SK-N-SH (cell line): ENCODE results near the gene TFF1. TPM values are rescaled to one million over a fixed set of nuclear protein-coding genes. Genes with fewer than 3 reads are reported as not detected.

Source experiments
- CTCF ChIA-PET: fragments of 300-600, 350-600 bp; formaldehyde crosslinking; extraction: SDS; loops from one replicate; lab custom pipeline; 2021; lab: Yijun Ruan, JAX
- POLR2A ChIA-PET: fragments of 350-600 bp; sonication (Branson Sonifier 250); formaldehyde crosslinking; extraction: SDS; loops from one replicate; lab custom pipeline; 2020; ENCODE audit warnings: antibody characterized with exemption, inconsistent platforms; lab: Yijun Ruan, JAX
- DNase-seq: peaks from one replicate; pipeline ENCODE4 v3.0.0; 2012
- H2AFZ ChIP-seq: fragments of 200-600 bp; sonication (generic); 2 replicates; pipeline ENCODE4 v1.8.1; 2016; ENCODE audit warnings: antibody characterized with exemption, mild to moderate bottlenecking, low read depth
- H3F3A ChIP-seq: fragments of 200-600 bp; sonication (generic); replicated peaks from 2 replicates; pipeline ENCODE3; 2016; ENCODE audit warnings: antibody characterized with exemption, mild to moderate bottlenecking; ENCODE audit not compliant: insufficient read depth
- H3K27ac ChIP-seq, 2 experiments: fragments of 200-500 bp in 1 of 2; fragments of 200-600 bp in 1 of 2; sonication (Bioruptor generic) in 1 of 2; sonication (generic), shearing (Covaris generic) in 1 of 2; 2 replicates each; pipeline versions ENCODE4 v1.5.1 to v1.6.1; 2014 to 2016; ENCODE audit warnings: low read depth in 2 of 2, inconsistent platforms in 1 of 2, low read length in 1 of 2, mild to moderate bottlenecking in 1 of 2, mixed read lengths in 1 of 2
- H3K27me3 ChIP-seq: fragments of 200-600 bp; sonication (generic), shearing (Covaris generic); 2 replicates; pipeline ENCODE4 v1.6.1; 2016; ENCODE audit warnings: mixed run types; ENCODE audit not compliant: insufficient read depth
- H3K36me3 ChIP-seq, 2 experiments: fragments of 200-500 bp in 1 of 2; fragments of 200-600 bp in 1 of 2; sonication (Bioruptor generic) in 1 of 2; sonication (generic) in 1 of 2; replicated peaks in 1 of 2; 2 replicates each; pipeline versions ENCODE3 to v1.5.1; 2014 to 2016; ENCODE audit warnings: low read length in 1 of 2, mild to moderate bottlenecking in 1 of 2; ENCODE audit not compliant: insufficient read depth in 2 of 2, control insufficient read depth in 1 of 2
- H3K4me1 ChIP-seq, 2 experiments: fragments of 200-500 bp in 1 of 2; fragments of 200-600 bp in 1 of 2; sonication (Bioruptor generic) in 1 of 2; sonication (generic), shearing (Covaris generic) in 1 of 2; 2 replicates each; pipeline versions ENCODE4 v1.5.1 to v1.6.1; 2014 to 2016; ENCODE audit warnings: low read depth in 1 of 2, low read length in 1 of 2, mixed run types in 1 of 2; ENCODE audit not compliant: insufficient read depth in 2 of 2, control insufficient read depth in 1 of 2
- H3K4me2 ChIP-seq: fragments of 200-600 bp; sonication (generic), shearing (Covaris generic); 2 replicates; pipeline ENCODE4 v1.6.1; 2017; ENCODE audit warnings: mixed run types
- H3K4me3 ChIP-seq, 2 experiments: fragments of 200-500 bp in 1 of 2; fragments of 200-600 bp in 1 of 2; sonication (Bioruptor generic) in 1 of 2; sonication (generic), shearing (Covaris generic) in 1 of 2; 2 replicates each; pipeline versions ENCODE4 v1.5.1 to v1.8.1; 2014 to 2016; ENCODE audit warnings: low read depth in 2 of 2, inconsistent platforms in 1 of 2, low read length in 1 of 2, mild to moderate bottlenecking in 1 of 2, mixed read lengths in 1 of 2, moderate library complexity in 1 of 2
- H3K79me2 ChIP-seq: fragments of 200-600 bp; sonication (generic); 2 replicates; pipeline ENCODE4 v1.8.1; 2017; ENCODE audit warnings: mild to moderate bottlenecking; ENCODE audit not compliant: insufficient read depth
- H3K9ac ChIP-seq: fragments of 200-600 bp; sonication (generic); 2 replicates; pipeline ENCODE4 v1.6.1; 2017; ENCODE audit warnings: mixed run types
- H3K9me2 ChIP-seq: fragments of 200-600 bp; sonication (generic); 2 replicates; pipeline ENCODE4 v1.6.1; 2017; ENCODE audit warnings: mixed run types
- H3K9me3 ChIP-seq: fragments of 200-600 bp; sonication (generic); 2 replicates; pipeline ENCODE4 v1.6.1; 2017; ENCODE audit warnings: mixed run types, mild to moderate bottlenecking, moderate library complexity
- H4K20me1 ChIP-seq: fragments of 200-600 bp; sonication (generic); 2 replicates; pipeline ENCODE4 v1.6.1; 2017; ENCODE audit warnings: mild to moderate bottlenecking, mixed run types; ENCODE audit not compliant: insufficient read depth
- EP300 ChIP-seq, 2 experiments: IDR thresholded peaks; 2 replicates each; pipeline versions ENCODE4 v1.4.0 to v1.6.1; 2012; ENCODE audit warnings: borderline replicate concordance in 1 of 2, low read depth in 1 of 2, low read length in 1 of 2
- IRF3 ChIP-seq: fragments of 150-350 bp; IDR thresholded peaks from 2 replicates; pipeline ENCODE4 v1.6.1; 2016; ENCODE audit warnings: mild to moderate bottlenecking, low read depth, low read length
- NFIC ChIP-seq: IDR thresholded peaks from 2 replicates; pipeline ENCODE4 v1.4.0; 2012; ENCODE audit warnings: borderline replicate concordance
- NRF1 ChIP-seq: IDR thresholded peaks from 2 replicates; pipeline ENCODE4 v1.6.1; 2012; ENCODE audit warnings: low read depth, mild to moderate bottlenecking, low read length
- PBX3 ChIP-seq: IDR thresholded peaks from 2 replicates; pipeline ENCODE4; 2012
- RCOR1 ChIP-seq: fragments of 150-350 bp; IDR thresholded peaks from 2 replicates; pipeline ENCODE4 v1.6.1; 2017; ENCODE audit warnings: antibody characterized with exemption, low read length
- REST ChIP-seq: IDR thresholded peaks from 2 replicates; pipeline ENCODE4 v1.6.1; 2012; ENCODE audit warnings: mild to moderate bottlenecking, low read depth, low read length, moderate library complexity
- RFX5 ChIP-seq: IDR thresholded peaks from 2 replicates; pipeline ENCODE4 v1.6.1; 2012; ENCODE audit warnings: mild to moderate bottlenecking, improper control_type of control experiment, low read length
- SIN3A ChIP-seq: IDR thresholded peaks from 2 replicates; pipeline ENCODE4 v1.6.1; 2012; ENCODE audit warnings: low read depth, mild to moderate bottlenecking, low read length, moderate library complexity, borderline replicate concordance
- TEAD4 ChIP-seq: IDR thresholded peaks from 2 replicates; pipeline ENCODE4 v1.4.0; 2012; ENCODE audit warnings: mild to moderate bottlenecking, borderline replicate concordance; ENCODE audit not compliant: insufficient read depth
- WGBS: methylation state at CpG from one replicate; pipeline ENCODE4 v1.1.6; 2017; ENCODE audit warnings: low lambda C conversion rate; 5-methylcytosine and 5-hydroxymethylcytosine counted together
- polyA plus RNA-seq, 3 experiments: library from polyadenylated mRNA; depleted of rRNA; stranded (reverse); fragments of >200 nt; gene quantifications; 2 replicates each; pipeline ENCODE4 v1.2.3, GENCODE V29; 2012
- TF ChIP-seq, protein P1 (sequence below): fragments of 200-600 bp; sonication (generic); IDR thresholded peaks from 2 replicates; pipeline ENCODE4 v1.6.1; 2017; ENCODE audit warnings: antibody characterized with exemption, mild to moderate bottlenecking, moderate library complexity
- TF ChIP-seq, protein P2 (sequence below): IDR thresholded peaks from 2 replicates; pipeline ENCODE4 v1.4.0; 2012; ENCODE audit warnings: low read depth
- TF ChIP-seq, protein P3 (sequence below): IDR thresholded peaks from 2 replicates; pipeline ENCODE4 v1.4.0; 2012; ENCODE audit warnings: low read depth, borderline replicate concordance

Gene TFF1
- polyA plus RNA-seq, 1 of the 3 experiments (the other 2 are of a cell fraction): not detected

- ChIA-PET POLR2A (no interaction called here), CTCF (interaction anchor here (1.1 kb wide), 1 partner anchor 16 kb away, joined by 3 read pairs; no protein-coding TSS in a partner anchor)
- no peaks in the 10 kb centered on the region for H3K27me3 ChIP-seq
- H4K20me1 ChIP-seq: no peaks in the 10 kb centered on the region
- H3F3A ChIP-seq: no peaks in the 10 kb centered on the region
- no peak overlapping the region for H3K4me3 ChIP-seq
- TF ChIP-seq SIN3A: no peak
- no peak for TF ChIP-seq REST
- TF ChIP-seq, protein P1, sequence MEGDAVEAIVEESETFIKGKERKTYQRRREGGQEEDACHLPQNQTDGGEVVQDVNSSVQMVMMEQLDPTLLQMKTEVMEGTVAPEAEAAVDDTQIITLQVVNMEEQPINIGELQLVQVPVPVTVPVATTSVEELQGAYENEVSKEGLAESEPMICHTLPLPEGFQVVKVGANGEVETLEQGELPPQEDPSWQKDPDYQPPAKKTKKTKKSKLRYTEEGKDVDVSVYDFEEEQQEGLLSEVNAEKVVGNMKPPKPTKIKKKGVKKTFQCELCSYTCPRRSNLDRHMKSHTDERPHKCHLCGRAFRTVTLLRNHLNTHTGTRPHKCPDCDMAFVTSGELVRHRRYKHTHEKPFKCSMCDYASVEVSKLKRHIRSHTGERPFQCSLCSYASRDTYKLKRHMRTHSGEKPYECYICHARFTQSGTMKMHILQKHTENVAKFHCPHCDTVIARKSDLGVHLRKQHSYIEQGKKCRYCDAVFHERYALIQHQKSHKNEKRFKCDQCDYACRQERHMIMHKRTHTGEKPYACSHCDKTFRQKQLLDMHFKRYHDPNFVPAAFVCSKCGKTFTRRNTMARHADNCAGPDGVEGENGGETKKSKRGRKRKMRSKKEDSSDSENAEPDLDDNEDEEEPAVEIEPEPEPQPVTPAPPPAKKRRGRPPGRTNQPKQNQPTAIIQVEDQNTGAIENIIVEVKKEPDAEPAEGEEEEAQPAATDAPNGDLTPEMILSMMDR: no peak
- no peak for TF ChIP-seq TEAD4
- no peak for TF ChIP-seq IRF3
- TF ChIP-seq NRF1: no peak
- TF ChIP-seq RFX5: no peak
- TF ChIP-seq PBX3: no peak
- TF ChIP-seq, protein P2, sequence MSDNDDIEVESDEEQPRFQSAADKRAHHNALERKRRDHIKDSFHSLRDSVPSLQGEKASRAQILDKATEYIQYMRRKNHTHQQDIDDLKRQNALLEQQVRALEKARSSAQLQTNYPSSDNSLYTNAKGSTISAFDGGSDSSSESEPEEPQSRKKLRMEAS: no peak
- TF ChIP-seq EP300 (IDR thresholded peaks at IDR 0.05; ENCODE audit: borderline replicate concordance in 1 of 2, low read depth in 1 of 2, low read length in 1 of 2): no peak
- TF ChIP-seq, protein P3, sequence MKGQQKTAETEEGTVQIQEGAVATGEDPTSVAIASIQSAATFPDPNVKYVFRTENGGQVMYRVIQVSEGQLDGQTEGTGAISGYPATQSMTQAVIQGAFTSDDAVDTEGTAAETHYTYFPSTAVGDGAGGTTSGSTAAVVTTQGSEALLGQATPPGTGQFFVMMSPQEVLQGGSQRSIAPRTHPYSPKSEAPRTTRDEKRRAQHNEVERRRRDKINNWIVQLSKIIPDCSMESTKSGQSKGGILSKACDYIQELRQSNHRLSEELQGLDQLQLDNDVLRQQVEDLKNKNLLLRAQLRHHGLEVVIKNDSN: no peak
- no peak for TF ChIP-seq NFIC
- TF ChIP-seq RCOR1: no peak
- H3K79me2 ChIP-seq: no peaks in the 10 kb centered on the region
- no peak overlapping the region for H3K27ac ChIP-seq
- no peak overlapping the region for H3K4me2 ChIP-seq
- H3K9me2 ChIP-seq: no peaks in the 10 kb centered on the region
- no peak overlapping the region for H3K9ac ChIP-seq
- H3K9me3 ChIP-seq: no peaks in the 10 kb centered on the region
- no peak for DNase-seq
- no peak overlapping the region for H2AFZ ChIP-seq
- no peaks in the 10 kb centered on the region for H3K36me3 ChIP-seq
- 43% methylated on average over 11 of the region's 14 CpGs for WGBS
- no peaks in the 10 kb centered on the region for H3K4me1 ChIP-seq
These were observed 31.5 kb upstream of the TFF1 start for GRCh38 chr21:42397746-42398394.
